Measurements from ENCODE around the gene TGFBR2. TPM values are rescaled to one million over a fixed set of nuclear protein-coding genes. Genes with fewer than 3 reads are reported as not detected.
A peak's percentile ranks its signal among the peaks of the same experiment; 100 is the strongest.

TGFBR2 gene
- total RNA-seq, 1 donor: 393 TPM

DNA sequence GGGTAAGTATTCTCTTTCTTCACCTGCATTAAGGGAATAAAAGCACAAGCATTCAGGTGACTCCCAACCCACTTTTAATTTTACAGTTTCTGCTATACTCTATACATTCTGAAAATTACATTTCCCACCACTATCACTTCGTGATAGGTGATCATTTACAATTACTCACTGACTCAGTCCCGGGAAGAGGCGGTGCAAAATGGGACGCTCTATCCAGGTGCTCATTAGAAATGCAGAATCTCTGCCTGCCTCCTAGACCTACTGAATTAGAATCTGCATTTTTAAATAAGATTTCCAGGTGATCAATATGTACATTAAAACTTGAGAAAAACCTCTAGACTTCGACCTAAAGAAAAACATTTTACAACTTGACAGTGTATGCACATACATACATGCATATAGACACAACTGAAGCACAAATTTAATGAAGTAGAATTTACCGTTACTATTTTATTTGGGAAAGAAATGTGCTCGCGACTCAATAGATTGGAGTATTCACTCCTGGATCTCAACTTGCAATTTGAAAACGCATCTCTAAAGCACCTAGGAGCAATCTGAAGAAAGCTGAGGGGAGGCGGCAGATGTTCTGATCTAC lies 598 bp upstream of the TGFBR2 start:
- no peak for DNase-seq (ENCODE audit: low read depth)
- no peak for TF ChIP-seq CTCF (IDR thresholded peaks at IDR 0.05; ENCODE audit: insufficient read depth, low read length)

DNA sequence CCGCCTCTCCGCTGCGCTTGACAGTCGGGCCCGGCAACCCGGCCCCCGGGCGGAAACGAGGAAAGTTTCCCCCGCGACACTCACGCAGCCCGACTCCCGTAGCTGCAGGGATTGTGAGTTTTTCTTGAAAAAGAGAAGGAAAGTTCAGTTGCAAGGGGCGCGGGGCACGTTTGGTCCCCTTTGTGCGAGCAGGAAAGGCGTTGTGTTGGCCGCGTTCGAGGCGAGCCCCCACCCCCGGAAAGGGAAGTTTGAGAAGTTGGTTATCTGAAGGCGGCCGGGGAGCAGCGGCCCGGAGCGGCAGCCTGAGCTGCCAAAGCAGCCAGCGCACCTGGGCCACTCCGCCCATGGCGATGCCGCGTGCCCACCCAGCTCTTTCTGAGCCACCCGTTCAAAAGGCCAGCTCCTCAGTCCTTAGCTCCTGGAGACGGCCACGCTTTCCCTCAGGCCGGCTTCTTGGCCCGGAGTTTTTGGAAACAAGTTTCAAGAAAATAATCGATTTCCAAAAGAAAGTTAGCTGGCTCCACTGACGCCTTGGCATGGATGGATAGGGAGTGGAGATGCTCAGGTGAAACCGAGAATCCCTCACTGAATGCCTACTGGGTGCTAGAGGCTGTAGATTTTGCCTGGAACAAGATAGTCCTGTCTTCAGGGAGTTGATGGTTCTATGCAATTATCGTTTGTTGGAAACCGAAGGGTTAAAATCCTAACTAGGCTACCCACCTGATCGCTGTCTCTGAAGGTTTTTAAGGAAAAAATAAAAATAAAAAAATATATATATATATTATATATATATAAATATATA lies 832 bp downstream of the TGFBR2 start:
- peak; percentile 46 for DNase-seq (ENCODE audit: low read depth)
- TF ChIP-seq CTCF (IDR thresholded peaks at IDR 0.05; ENCODE audit: insufficient read depth, low read length): no peak
- peak overlapping the region; percentile 96 for H3K4me3 ChIP-seq (ENCODE audit: low read depth, low read length)

More for the DNA sequence above, 598 bp upstream of the TGFBR2 start:
- peak overlapping the region; percentile 96 for H3K4me3 ChIP-seq (ENCODE audit: low read depth, low read length)

DNA sequence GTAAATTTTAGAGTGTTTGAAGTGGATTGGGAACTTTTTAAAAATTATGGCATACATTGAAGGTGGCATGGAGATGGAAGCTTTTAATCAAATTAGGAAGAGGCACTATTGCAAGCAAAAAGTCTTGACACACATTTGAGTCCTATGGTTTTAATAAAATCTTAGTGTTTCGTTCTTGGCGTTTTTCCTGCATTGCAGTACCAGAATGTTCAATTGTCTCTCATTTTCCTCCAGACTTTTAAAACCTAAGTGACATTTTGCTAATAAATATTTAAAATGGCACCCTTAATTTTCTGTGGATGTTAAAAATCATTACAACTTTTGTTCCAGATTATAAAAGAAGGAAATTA lies 2.2 kb downstream of the TGFBR2 start:
- DNase-seq (ENCODE audit: low read depth): no peak
- TF ChIP-seq CTCF (IDR thresholded peaks at IDR 0.05; ENCODE audit: insufficient read depth, low read length): no peak
- H3K4me3 ChIP-seq (ENCODE audit: low read depth, low read length): peak overlapping the region; percentile 62

- no peak for TF ChIP-seq CTCF (IDR thresholded peaks at IDR 0.05; ENCODE audit: insufficient read depth, low read length)
- H3K4me3 ChIP-seq (ENCODE audit: low read depth, low read length): peak overlapping the region; percentile 62
- no peak for DNase-seq (ENCODE audit: low read depth)
Measured at GRCh38 chr3:30609930-30610701, 3.7 kb downstream of the TGFBR2 start.

GRCh38 chr3:30610702-30611368 lies 4.4 kb downstream of the TGFBR2 start:
- TF ChIP-seq CTCF (IDR thresholded peaks at IDR 0.05; ENCODE audit: insufficient read depth, low read length): no peak
- DNase-seq (ENCODE audit: low read depth): no peak
- H3K4me3 ChIP-seq (ENCODE audit: low read depth, low read length): peak overlapping the region; percentile 46

DNA sequence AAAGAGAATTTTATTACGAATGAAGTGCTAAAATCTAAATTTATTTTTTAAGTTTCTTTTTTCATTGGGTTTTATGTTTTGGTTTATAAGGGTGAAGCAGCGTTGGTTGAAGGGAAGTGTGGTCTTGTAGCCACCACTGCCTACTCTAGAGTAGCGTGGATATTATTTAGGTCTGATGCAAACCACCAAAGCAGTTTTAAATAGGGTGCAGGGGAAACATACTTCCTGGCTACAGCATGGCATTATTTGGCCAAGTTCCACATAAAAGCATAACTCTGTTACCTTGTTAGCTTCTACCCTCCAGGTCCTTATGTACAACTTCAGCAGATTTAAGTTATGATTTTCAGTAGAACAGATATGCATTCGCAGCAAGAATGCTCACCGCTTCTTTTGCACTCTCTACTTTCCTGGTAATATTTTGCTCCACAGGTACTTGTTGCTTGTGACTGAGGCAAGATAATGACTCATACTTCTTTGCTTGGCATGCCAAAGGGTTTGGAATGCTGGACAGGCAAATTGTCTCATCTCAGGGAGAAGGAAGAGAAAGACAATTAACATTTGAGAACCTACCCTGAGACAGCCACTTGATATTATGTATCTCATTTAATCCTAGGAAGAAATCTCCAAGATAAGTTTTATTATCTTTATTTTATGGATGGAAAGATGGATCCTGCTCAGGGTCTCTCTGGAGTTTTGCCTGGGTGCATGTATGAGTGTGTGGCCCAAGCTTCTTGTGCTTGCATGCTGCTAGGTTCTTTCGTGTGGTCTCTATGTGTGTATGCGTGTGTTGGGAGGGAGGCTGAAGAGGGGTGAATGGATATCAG lies 5.4 kb downstream of the TGFBR2 start:
- peak; percentile 55 for DNase-seq (ENCODE audit: low read depth)
- TF ChIP-seq CTCF (IDR thresholded peaks at IDR 0.05; ENCODE audit: insufficient read depth, low read length): no peak
- H3K4me3 ChIP-seq (ENCODE audit: low read depth, low read length): peak overlapping the region; percentile 26

All from fibroblast of the aortic adventitia (primary cell).